ENCODE measurements around the gene ADD3. TPM values are rescaled to one million over a fixed set of nuclear protein-coding genes. Genes with fewer than 3 reads are reported as not detected.
A peak's percentile ranks its signal among the peaks of the same experiment; 100 is the strongest.

Gene ADD3
- total and polyA plus RNA-seq, 2 of the 13 experiments (the other 11 are each of a cell fraction or from before 2014, with no cell fraction given) = 44.7 to 57.5 TPM

- ChIA-PET POLR2A (interaction anchor here (2.4 kb wide), 1 partner anchor 11 kb away, joined by 19 read pairs; the partner anchor contains the start of gene ADD3), CTCF (ENCODE audit: low intra/inter-chr PET ratio, low total read pairs) (no interaction called here)
- Histone ChIP-seq H3K4me1 (ENCODE audit: insufficient read depth, low read length) (peaks cover 62% of the 10 kb centered on the region), H2AFZ (ENCODE audit: low read length) (no peak overlapping the region), H3K4me3 (replicated peaks in 1 of 3; ENCODE audit: insufficient read depth in 1 of 3, low read depth in 2 of 3, low read length in 3 of 3) (no peak overlapping the region), H4K20me1 (ENCODE audit: insufficient read depth, low read length) (no peaks in the 10 kb centered on the region), H3K9me3 (ENCODE audit: low read length) (no peaks in the 10 kb centered on the region), H3K9ac (ENCODE audit: insufficient read depth, low read depth, low read length) (no peak overlapping the region), H3K27ac (ENCODE audit: extremely low read length, insufficient read depth, low read length) (no peak overlapping the region), H3K27me3 (ENCODE audit: control insufficient read depth in 1 of 2, insufficient read depth in 2 of 2, low read length in 2 of 2) (no peaks in the 10 kb centered on the region), H3K36me3 (replicated peaks in 1 of 2; ENCODE audit: control insufficient read depth in 1 of 2, insufficient read depth in 2 of 2, low read length in 2 of 2) (no peaks in the 10 kb centered on the region), H3K79me2 (ENCODE audit: insufficient read depth, low read length) (no peaks in the 10 kb centered on the region), H3K4me2 (ENCODE audit: low read depth, low read length) (no peak overlapping the region)
- 69% methylated on average over 2 of the region's 2 CpGs for WGBS (ENCODE audit: low lambda C conversion rate)
- no TSS peak for BruUV-seq (replicated peaks)
- ATAC-seq (no peak), FAIRE-seq (no peak), DNase-seq (ENCODE audit: low spot score) (no peak)
- TF ChIP-seq ZNF605 (CRISPR knock-in tag; IDR thresholded peaks at IDR 0.05) (no peak), ELF3 (CRISPR knock-in tag; IDR thresholded peaks at IDR 0.05) (no peak), TIGD3 (CRISPR knock-in tag; IDR thresholded peaks at IDR 0.05; ENCODE audit: borderline replicate concordance) (no peak), TP53 (CRISPR knock-in tag; conservative IDR thresholded peaks at IDR 0.05) (no peak)
- in situ Hi-C loops (cut with HindIII; ENCODE audit: extremely low pct_ligation_motif_present, low pct_unique_long_range_greater_than_20kb) = no loop called here
- intact Hi-C loops (cut with micrococcal nuclease; ENCODE audit: unreplicated experiment) = no loop called here
These were observed 11.6 kb upstream of the ADD3 start for GRCh38 chr10:109996225-109996624.

- Histone ChIP-seq H3K4me3 (replicated peaks in 1 of 3; ENCODE audit: insufficient read depth in 1 of 3, low read depth in 2 of 3, low read length in 3 of 3) (no peak overlapping the region), H2AFZ (ENCODE audit: low read length) (no peak overlapping the region)
- TF ChIP-seq NFE2L1 (CRISPR knock-in tag; IDR thresholded peaks at IDR 0.05; ENCODE audit: borderline replicate concordance) = no peak
- no peak for TF ChIP-seq RXRB (CRISPR knock-in tag; IDR thresholded peaks at IDR 0.05; ENCODE audit: borderline replicate concordance)
- TF ChIP-seq ZNF446 (CRISPR knock-in tag; IDR thresholded peaks at IDR 0.05) = no peak
- no peak for TF ChIP-seq DMAP1 (CRISPR knock-in tag; IDR thresholded peaks at IDR 0.05)
- peak; percentile 35; the same call in 1 of the 2 replicates for TF ChIP-seq HNF1A (IDR thresholded peaks at IDR 0.05; ENCODE audit: low read depth)
- TF ChIP-seq HNF1A (CRISPR knock-in tag; IDR thresholded peaks at IDR 0.05; ENCODE audit: borderline replicate concordance) = no peak
These were observed 11.0 kb upstream of the ADD3 start for GRCh38 chr10:109996766-109997171.

More at GRCh38 chr10:109996766-109997171, 11.0 kb upstream of the ADD3 start:
- ChIA-PET CTCF (ENCODE audit: low intra/inter-chr PET ratio, low total read pairs) (no interaction called here), POLR2A (interaction anchor here (2.4 kb wide), 1 partner anchor 11 kb away, joined by 19 read pairs; the partner anchor contains the start of gene ADD3)
- peaks cover 62% of the 10 kb centered on the region for H3K4me1 ChIP-seq (ENCODE audit: insufficient read depth, low read length)
- H3K27ac ChIP-seq (ENCODE audit: extremely low read length, insufficient read depth, low read length) = no peak overlapping the region
- no peaks in the 10 kb centered on the region for H3K36me3 ChIP-seq (replicated peaks in 1 of 2; ENCODE audit: control insufficient read depth in 1 of 2, insufficient read depth in 2 of 2, low read length in 2 of 2)
- no peak overlapping the region for H3K4me2 ChIP-seq (ENCODE audit: low read depth, low read length)
- ATAC-seq = no peak; the same call in 1 of the 3 replicates
- H3K9ac ChIP-seq (ENCODE audit: insufficient read depth, low read depth, low read length) = no peak overlapping the region
- no peaks in the 10 kb centered on the region for H3K9me3 ChIP-seq (ENCODE audit: low read length)
- intact Hi-C loops (cut with micrococcal nuclease; ENCODE audit: unreplicated experiment) = no loop called here
- BruUV-seq (replicated peaks) = no TSS peak
- FAIRE-seq = no peak
- 57% methylated on average over 3 of the region's 3 CpGs for WGBS (ENCODE audit: low lambda C conversion rate)
- DNase-seq (ENCODE audit: low spot score) = no peak
- in situ Hi-C loops (cut with HindIII; ENCODE audit: extremely low pct_ligation_motif_present, low pct_unique_long_range_greater_than_20kb) = no loop called here
- H3K79me2 ChIP-seq (ENCODE audit: insufficient read depth, low read length) = no peaks in the 10 kb centered on the region
- no peaks in the 10 kb centered on the region for H4K20me1 ChIP-seq (ENCODE audit: insufficient read depth, low read length)
- H3K27me3 ChIP-seq (ENCODE audit: control insufficient read depth in 1 of 2, insufficient read depth in 2 of 2, low read length in 2 of 2) = no peaks in the 10 kb centered on the region

Measured in HepG2 (cell line).